Loucy (cell line): ENCODE data around the gene NARF.
"Not testable (repeated sequence)": the region's sequence is repeated elsewhere in the genome, so short reads cannot be mapped to it uniquely, and the experiment has no call there.

Experiments
- H2AFZ ChIP-seq: fragments of 200-600 bp; sonication (generic); 2 replicates; pipeline ENCODE4 v1.6.0; 2016; ENCODE audit warnings: antibody characterized with exemption, mild to moderate bottlenecking, low read length, moderate library complexity
- H3F3A ChIP-seq: fragments of 200-600 bp; 2 replicates; pipeline ENCODE4 v1.6.0; 2016; ENCODE audit warnings: antibody characterized with exemption, low read depth, mild to moderate bottlenecking
- H3K27me3 ChIP-seq: fragments of 200-600 bp; sonication (generic); 2 replicates; pipeline ENCODE4 v1.6.1; 2014; ENCODE audit warnings: low read length, mild to moderate bottlenecking; ENCODE audit not compliant: insufficient read depth, poor library complexity, severe bottlenecking
- H3K36me3 ChIP-seq: fragments of 200-600 bp; sonication (generic); 2 replicates; pipeline ENCODE4 v1.6.1; 2016; ENCODE audit warnings: low read length; ENCODE audit not compliant: insufficient read depth
- H3K4me1 ChIP-seq: fragments of 200-600 bp; sonication (generic); 2 replicates; pipeline ENCODE4 v1.5.1; 2014; ENCODE audit warnings: low read length, mild to moderate bottlenecking; ENCODE audit not compliant: insufficient read depth, poor library complexity, severe bottlenecking
- H3K4me2 ChIP-seq: fragments of 200-600 bp; sonication (generic); 2 replicates; pipeline ENCODE4 v1.6.0; 2014; ENCODE audit warnings: antibody characterized with exemption, low read length, low read depth, mild to moderate bottlenecking; ENCODE audit not compliant: poor library complexity, severe bottlenecking
- H3K4me3 ChIP-seq: fragments of 200-600 bp; sonication (generic); 2 replicates; pipeline ENCODE4 v1.5.1; 2014; ENCODE audit warnings: low read length, mild to moderate bottlenecking, mixed read lengths; ENCODE audit not compliant: poor library complexity, severe bottlenecking
- H3K79me2 ChIP-seq: fragments of 200-600 bp; sonication (generic); 2 replicates; pipeline ENCODE4 v1.6.1; 2014; ENCODE audit warnings: low read length; ENCODE audit not compliant: insufficient read depth
- H3K9ac ChIP-seq: fragments of 200-600 bp; sonication (generic); 2 replicates; pipeline ENCODE4 v1.6.0; 2014; ENCODE audit warnings: mild to moderate bottlenecking, low read depth, low read length, moderate library complexity; ENCODE audit not compliant: poor library complexity, severe bottlenecking
- H3K9me2 ChIP-seq: fragments of 200-600 bp; sonication (generic); replicated peaks from 2 replicates; pipeline ENCODE4 v1.6.1; 2016; ENCODE audit warnings: low read depth, low read length, mixed read lengths
- H3K9me3 ChIP-seq: fragments of 200-600 bp; sonication (generic); 2 replicates; pipeline ENCODE4 v1.6.1; 2014; ENCODE audit warnings: mild to moderate bottlenecking, antibody characterized with exemption, low read length, low read depth; ENCODE audit not compliant: insufficient read depth
- H4K20me1 ChIP-seq: fragments of 200-600 bp; sonication (generic); 2 replicates; pipeline ENCODE4 v1.6.0; 2014; ENCODE audit warnings: antibody characterized with exemption, low read length, mild to moderate bottlenecking; ENCODE audit not compliant: insufficient read depth, poor library complexity, severe bottlenecking
- EZH2phosphoT487 ChIP-seq: fragments of 200-600 bp; IDR thresholded peaks from 2 replicates; pipeline ENCODE4 v1.6.1; 2018; ENCODE audit warnings: antibody characterized with exemption, mild to moderate bottlenecking, moderate library complexity, borderline replicate concordance
- TF ChIP-seq, protein P1 (sequence below): fragments of 200-600 bp; sonication (generic); conservative IDR thresholded peaks from 2 replicates; pipeline ENCODE4 v1.5.1; 2014; ENCODE audit warnings: mild to moderate bottlenecking, antibody characterized with exemption, low read length

Gene NARF

DNA sequence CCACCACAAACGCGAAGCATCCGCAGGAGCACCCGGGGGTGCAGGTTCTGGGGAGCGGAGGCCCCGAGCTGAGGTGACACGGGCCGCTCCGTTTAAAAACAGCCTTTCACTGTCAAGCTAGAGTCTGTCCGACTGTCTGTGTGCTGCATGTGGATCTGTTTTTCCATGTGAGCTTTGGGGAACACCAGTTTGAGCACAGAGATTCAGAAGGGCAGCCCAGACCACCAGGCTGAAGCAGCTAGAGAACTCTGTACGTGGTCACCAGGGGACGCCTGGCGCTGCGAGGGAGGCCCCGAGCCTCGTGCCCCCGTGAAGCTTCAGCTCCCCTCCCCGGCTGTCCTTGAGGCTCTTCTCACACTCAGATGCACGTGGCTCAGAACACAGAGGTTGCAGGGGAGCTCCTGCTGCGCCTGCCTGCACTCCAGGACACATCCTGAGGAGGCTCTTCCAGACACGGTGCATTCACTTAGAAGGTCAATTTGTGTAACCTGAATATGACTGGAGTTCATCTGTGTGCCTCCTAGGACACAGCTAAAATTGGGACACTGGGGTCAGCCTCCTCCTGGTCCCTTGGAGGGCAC lies 45.3 kb downstream of the NARF start:
- Histone ChIP-seq H3K9ac (no peak overlapping the region), H3K9me3 (no peaks in the 10 kb centered on the region), H3K79me2 (no peaks in the 10 kb centered on the region), H3K36me3 (no peaks in the 10 kb centered on the region), H3K4me2 (no peak overlapping the region), H2AFZ (no peak overlapping the region), H3K4me3 (no peak overlapping the region), H3K9me2 (no peaks in the 10 kb centered on the region), H3F3A (0 out of 2 replicates have a peak, but pooled peaks cover 2% of the 10 kb centered on the region), H4K20me1 (no peaks in the 10 kb centered on the region), H3K27me3 (no peaks in the 10 kb centered on the region), H3K4me1 (peaks cover 8% of the 10 kb centered on the region)
- TF ChIP-seq, protein P1, sequence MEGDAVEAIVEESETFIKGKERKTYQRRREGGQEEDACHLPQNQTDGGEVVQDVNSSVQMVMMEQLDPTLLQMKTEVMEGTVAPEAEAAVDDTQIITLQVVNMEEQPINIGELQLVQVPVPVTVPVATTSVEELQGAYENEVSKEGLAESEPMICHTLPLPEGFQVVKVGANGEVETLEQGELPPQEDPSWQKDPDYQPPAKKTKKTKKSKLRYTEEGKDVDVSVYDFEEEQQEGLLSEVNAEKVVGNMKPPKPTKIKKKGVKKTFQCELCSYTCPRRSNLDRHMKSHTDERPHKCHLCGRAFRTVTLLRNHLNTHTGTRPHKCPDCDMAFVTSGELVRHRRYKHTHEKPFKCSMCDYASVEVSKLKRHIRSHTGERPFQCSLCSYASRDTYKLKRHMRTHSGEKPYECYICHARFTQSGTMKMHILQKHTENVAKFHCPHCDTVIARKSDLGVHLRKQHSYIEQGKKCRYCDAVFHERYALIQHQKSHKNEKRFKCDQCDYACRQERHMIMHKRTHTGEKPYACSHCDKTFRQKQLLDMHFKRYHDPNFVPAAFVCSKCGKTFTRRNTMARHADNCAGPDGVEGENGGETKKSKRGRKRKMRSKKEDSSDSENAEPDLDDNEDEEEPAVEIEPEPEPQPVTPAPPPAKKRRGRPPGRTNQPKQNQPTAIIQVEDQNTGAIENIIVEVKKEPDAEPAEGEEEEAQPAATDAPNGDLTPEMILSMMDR: no peak

DNA sequence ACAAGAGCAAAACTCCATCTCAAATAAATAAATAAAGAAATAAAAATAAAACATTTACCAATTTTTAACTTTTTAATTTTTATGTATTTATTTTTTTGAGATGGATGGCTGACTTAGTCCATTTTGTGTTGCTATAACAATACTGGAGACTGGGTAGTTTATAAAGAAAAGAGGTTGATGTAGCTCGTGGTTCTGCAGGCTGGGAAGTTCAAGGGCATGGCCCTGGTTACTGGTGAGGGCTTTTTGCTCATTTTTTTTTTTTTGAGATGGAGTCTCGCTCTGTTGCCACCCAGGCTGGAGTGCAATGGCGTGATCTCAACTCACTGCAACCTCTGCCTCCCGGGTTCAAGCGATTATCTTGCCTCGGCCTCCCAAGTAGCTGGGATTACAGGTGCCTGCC lies 46.8 kb downstream of the NARF start:
- H3K79me2 ChIP-seq: no peaks in the 10 kb centered on the region
- no peak overlapping the region for H3K4me2 ChIP-seq
- no peaks in the 10 kb centered on the region for H3K27me3 ChIP-seq
- no peaks in the 10 kb centered on the region for H3F3A ChIP-seq
- H3K9me3 ChIP-seq: no peaks in the 10 kb centered on the region
- H2AFZ ChIP-seq: no peak overlapping the region
- H3K36me3 ChIP-seq: no peaks in the 10 kb centered on the region
- H3K4me1 ChIP-seq: peaks cover 4% of the 10 kb centered on the region
- no peaks in the 10 kb centered on the region for H4K20me1 ChIP-seq
- no peak overlapping the region for H3K4me3 ChIP-seq
- TF ChIP-seq, protein P1: no peak
- no peak overlapping the region for H3K9ac ChIP-seq
- H3K9me2 ChIP-seq: no peaks in the 10 kb centered on the region

GRCh38 chr17:82506402-82506801 lies 47.9 kb downstream of the NARF start:
- not testable (repeated sequence) for H3K27me3 ChIP-seq, H3K9me3 ChIP-seq, H2AFZ ChIP-seq, H3K4me3 ChIP-seq, H3K9ac ChIP-seq, H4K20me1 ChIP-seq, H3K4me1 ChIP-seq, H3F3A ChIP-seq, H3K79me2 ChIP-seq, H3K36me3 ChIP-seq, H3K4me2 ChIP-seq, H3K9me2 ChIP-seq

DNA sequence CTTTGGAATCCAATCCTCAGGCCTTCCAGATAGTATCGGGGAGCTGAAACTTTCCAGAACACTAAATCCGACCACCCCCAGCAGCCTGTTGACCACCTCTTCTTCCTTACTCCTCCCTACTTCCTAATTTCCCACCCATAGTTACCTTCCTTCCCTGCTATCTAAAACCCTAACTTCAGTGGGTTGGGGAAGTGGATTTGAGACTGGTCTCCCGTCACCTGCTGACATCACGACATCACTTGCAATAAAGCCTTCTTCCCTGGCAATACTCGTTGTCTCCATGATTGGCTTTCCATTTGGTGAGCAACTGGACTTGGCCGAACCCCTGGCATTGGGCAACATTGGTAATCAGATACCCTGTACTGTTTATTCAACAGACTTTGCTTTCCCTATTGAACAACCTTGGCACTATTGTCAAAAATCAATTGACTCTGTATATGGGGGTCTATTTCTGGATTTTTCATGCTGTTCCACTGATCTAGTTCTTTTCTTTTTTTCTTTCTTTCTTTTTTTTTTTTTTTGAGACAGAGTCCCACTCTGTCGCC lies 49.2 kb downstream of the NARF start:
- TF ChIP-seq, protein P1: no peak
- TF ChIP-seq EZH2phosphoT487: no peak
- H4K20me1 ChIP-seq: no peaks in the 10 kb centered on the region
- no peak overlapping the region for H2AFZ ChIP-seq
- H3K9me2 ChIP-seq: no peaks in the 10 kb centered on the region
- no peaks in the 10 kb centered on the region for H3K27me3 ChIP-seq
- H3K79me2 ChIP-seq: no peaks in the 10 kb centered on the region
- H3K4me3 ChIP-seq: no peak overlapping the region
- H3F3A ChIP-seq: no peaks in the 10 kb centered on the region
- H3K9ac ChIP-seq: no peak overlapping the region
- no peaks in the 10 kb centered on the region for H3K9me3 ChIP-seq
- H3K4me2 ChIP-seq: no peak overlapping the region
- H3K4me1 ChIP-seq: peaks cover 4% of the 10 kb centered on the region
- H3K36me3 ChIP-seq: no peaks in the 10 kb centered on the region

GRCh38 chr17:82511642-82512041 lies 53.1 kb downstream of the NARF start:
- not testable (repeated sequence) for H3K4me1 ChIP-seq, H3F3A ChIP-seq, H3K79me2 ChIP-seq, H4K20me1 ChIP-seq, H3K36me3 ChIP-seq, H3K9me3 ChIP-seq, H3K9me2 ChIP-seq, H2AFZ ChIP-seq, H3K4me3 ChIP-seq, H3K9ac ChIP-seq, H3K4me2 ChIP-seq, H3K27me3 ChIP-seq
